OCI-LY1 (cell line): ENCODE data around the gene TMEM266.

Source experiments
- EZH2 ChIP-seq: fragments of 200-600 bp; sonication (generic), shearing (Covaris generic); IDR thresholded peaks from 2 replicates; pipeline ENCODE4 v1.8.0; 2017; ENCODE audit warnings: borderline replicate concordance, mixed run types, mild to moderate bottlenecking, antibody characterized with exemption, low read length, moderate library complexity, mixed read lengths
- TF ChIP-seq, protein P1 (sequence below): fragments of 200-600 bp; sonication (generic), shearing (Covaris generic); IDR thresholded peaks from 2 replicates; pipeline ENCODE4 v1.5.1; 2017; ENCODE audit warnings: mild to moderate bottlenecking, antibody characterized with exemption, low read length, moderate library complexity, mixed read lengths

- TF ChIP-seq, protein P1, sequence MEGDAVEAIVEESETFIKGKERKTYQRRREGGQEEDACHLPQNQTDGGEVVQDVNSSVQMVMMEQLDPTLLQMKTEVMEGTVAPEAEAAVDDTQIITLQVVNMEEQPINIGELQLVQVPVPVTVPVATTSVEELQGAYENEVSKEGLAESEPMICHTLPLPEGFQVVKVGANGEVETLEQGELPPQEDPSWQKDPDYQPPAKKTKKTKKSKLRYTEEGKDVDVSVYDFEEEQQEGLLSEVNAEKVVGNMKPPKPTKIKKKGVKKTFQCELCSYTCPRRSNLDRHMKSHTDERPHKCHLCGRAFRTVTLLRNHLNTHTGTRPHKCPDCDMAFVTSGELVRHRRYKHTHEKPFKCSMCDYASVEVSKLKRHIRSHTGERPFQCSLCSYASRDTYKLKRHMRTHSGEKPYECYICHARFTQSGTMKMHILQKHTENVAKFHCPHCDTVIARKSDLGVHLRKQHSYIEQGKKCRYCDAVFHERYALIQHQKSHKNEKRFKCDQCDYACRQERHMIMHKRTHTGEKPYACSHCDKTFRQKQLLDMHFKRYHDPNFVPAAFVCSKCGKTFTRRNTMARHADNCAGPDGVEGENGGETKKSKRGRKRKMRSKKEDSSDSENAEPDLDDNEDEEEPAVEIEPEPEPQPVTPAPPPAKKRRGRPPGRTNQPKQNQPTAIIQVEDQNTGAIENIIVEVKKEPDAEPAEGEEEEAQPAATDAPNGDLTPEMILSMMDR, result no peak
- no peak for TF ChIP-seq EZH2
Measured at GRCh38 chr15:76245072-76245610, 185.4 kb downstream of the TMEM266 start.
